HG03575 (cell line): ENCODE measurements around the gene FBLL1.
"Not testable (repeated sequence)": the region's sequence is repeated elsewhere in the genome, so short reads cannot be mapped to it uniquely, and the experiment has no call there.

Source experiments
- ATAC-seq: cut with Tn5 transposase; IDR thresholded peaks from one replicate; pipeline ENCODE4 v1.9.1; 2021; ENCODE audit not compliant: unreplicated experiment, insufficient number of reproducible peaks, low FRiP score; ENCODE audit errors: extremely low read depth

FBLL1 gene

DNA sequence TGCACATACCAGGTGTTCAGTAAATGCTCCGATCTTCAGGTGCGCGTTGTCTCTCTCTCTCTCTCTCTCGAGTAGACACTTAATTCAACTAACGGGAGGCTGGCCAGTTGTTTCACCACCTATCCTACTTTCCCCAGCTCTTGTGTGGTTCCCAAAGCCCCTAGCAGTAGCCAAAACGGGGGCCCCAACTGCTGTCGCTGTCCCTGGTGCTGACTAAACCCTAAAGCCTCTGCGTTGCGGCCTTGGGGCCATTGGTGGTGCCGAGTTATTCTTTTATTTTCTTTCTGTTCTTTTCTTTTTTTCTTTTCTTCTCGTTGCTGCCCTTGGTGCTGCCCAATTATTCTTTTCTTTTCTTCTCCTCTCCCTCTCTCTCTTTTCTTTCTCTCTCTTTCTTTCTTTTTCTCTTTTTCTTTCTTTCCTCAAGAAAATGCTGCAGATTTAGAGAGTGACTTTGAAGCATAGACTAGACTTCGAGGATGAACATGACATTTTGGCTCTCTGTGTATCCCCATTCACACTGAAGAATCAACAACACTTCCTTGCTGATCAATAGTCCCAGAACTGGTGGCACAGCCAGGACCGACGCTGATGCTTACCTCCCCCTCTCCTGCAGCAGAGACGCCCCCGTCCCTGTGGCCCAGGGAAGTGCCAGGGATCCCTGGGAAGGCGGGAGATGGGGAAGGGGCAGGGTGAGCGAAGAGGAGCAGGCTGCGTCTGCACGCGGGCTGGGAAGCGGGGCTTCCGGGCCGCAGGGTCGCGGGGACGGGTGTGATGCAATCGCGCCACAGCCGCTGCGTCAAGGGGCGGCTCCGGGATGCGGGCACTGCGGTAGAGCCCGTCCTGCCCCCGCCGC lies at the start of gene FBLL1:
Gene FBLL1 (plus strand): TSS at position 785 of the 853 bp plus-strand sequence. CDS start 200 bp downstream, outside the sequence.
- ATAC-seq: no peak

DNA sequence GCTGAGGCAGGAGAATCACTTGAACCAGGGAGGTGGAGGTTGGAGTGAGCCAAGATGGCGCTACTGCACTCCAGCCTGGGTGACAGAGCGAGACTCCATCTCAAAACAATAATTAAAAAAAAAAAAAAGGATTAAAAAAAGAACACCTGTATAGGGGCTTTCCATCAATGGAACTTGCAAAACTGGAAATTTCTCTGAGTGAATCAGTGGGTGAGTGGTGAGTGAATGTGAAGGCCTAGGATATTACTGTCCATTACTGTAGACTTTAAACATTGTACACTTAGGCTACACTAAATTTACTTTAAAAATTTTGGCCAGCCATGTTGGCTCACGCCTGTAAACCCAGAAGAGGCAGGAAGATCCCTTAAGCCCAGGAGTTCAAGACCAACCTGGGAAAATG lies 48.5 kb upstream of the FBLL1 start:
- no peak for ATAC-seq

DNA sequence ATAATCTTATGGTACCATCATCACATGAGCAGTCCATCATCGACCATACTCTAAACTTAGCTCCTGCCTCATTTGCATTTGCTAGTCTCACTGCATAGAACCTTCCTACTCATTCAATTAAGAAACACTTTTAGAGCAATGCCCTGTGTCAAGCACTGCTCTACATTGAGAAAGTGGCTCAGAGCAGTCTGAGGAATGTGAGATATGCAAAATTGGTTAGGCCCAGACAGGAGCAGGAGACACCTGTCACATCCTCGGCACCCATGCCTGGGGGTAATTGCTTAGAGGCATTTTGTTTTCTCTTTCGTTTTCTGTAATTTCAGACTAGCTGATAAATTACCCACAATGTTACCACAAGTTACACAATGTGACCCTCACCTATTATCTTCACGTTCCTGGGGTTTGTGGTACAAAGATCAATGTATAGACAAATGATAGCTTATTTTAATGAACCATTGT lies 47.7 kb upstream of the FBLL1 start:
- ATAC-seq: peak; percentile 96

DNA sequence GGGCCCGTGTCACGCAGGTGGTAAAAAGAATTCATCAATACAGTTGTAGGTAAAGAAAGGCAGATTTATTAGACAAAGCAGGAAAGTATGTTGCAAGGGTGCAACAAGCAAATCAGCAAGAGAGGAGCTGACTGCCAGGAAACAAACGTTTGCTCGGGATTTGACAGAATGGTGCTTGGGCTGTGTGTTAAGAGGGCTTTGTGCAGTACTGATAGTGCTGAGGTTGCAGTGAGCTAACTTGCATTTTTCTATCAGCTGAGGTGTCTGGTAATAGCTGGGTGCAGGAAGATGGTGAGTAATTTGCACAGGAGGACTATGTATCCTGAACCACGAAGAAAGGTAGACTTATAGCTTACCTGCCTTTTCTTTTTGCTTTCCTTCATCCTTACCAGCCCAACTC lies 46.7 kb upstream of the FBLL1 start:
- ATAC-seq: no peak

DNA sequence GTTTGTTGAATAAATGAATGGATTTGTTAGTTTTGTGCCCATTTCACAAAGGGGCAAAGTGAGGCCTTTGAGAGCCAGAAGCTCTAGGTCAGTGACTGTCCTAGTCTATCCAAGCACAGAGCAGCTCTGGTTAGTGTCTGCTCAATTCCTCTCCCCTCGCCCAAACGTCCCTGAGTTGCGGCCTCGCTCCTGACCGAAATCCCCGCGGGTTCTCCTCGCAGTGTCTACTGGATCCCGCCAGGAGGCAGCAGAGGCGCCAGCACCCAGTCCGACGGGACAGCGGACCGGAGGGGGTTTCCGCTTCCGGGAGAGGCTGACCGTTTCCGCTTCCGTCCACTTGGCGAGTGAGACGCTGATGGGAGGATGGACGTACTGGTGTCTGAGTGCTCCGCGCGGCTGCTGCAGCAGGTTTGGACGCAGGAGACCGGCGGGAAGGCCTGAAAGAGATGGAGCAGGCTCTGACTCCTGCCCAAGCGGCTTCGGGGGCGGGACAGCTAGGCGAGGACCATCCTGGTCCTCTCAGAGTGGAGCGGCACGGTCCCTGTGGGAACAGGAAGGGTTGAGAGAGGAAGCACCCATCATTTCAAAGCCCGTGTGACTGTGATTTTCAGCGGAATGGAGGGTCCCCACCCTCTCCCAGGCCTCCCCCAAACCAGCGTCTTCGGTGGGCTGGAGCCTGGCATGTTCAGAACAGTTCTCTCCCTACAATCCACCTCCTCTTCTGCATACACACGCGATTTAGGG lies 42.8 kb upstream of the FBLL1 start, which contains the start of gene RARS1:
Gene RARS1 (plus strand): TSS at position 336 of the 744 bp plus-strand sequence. CDS start 28 bp downstream, at position 364.
- peak; percentile 27 for ATAC-seq

DNA sequence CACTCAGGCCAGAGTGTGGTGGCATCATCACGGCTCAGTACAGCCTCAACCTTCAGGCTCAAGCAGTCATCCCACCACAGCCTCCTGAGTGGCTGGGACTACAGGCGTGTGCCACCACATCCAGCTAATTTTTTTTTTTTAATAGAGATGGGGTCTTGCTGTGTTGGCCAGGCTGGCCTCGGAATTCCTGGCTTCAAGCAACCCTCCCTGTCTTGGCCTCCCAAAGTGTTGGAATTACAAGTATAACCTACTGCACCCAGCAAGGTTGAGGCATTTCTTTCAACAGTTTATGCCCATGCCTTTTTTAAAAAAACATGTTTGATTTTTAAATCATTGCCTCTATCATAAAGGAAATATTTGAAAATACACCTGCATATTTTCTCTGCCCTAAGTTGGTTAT lies 40.0 kb upstream of the FBLL1 start:
- ATAC-seq: no peak

DNA sequence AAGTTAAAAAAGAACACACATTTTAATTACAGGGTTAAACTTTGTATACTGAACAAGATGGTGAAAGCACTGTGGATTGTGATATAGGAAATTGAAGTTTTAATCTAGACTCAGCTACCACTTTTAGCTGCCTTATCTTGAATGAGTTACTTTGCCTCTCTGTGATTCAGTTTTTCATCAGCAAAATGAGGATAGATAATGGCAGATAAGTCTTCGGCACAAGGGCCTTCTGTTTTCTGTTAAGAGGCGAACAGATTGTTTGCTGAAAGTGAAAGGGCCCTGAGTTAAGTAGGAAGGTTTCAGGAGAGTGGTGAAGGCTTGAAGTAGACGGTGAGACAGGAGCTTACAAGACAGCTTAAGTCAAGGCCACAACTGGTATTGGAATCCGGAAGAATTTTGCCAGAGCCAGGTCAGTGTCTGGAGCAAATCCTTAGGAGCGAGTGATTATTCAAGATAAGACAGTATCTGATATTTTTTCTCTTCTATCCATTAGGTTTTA lies 35.0 kb upstream of the FBLL1 start:
- ATAC-seq: no peak

DNA sequence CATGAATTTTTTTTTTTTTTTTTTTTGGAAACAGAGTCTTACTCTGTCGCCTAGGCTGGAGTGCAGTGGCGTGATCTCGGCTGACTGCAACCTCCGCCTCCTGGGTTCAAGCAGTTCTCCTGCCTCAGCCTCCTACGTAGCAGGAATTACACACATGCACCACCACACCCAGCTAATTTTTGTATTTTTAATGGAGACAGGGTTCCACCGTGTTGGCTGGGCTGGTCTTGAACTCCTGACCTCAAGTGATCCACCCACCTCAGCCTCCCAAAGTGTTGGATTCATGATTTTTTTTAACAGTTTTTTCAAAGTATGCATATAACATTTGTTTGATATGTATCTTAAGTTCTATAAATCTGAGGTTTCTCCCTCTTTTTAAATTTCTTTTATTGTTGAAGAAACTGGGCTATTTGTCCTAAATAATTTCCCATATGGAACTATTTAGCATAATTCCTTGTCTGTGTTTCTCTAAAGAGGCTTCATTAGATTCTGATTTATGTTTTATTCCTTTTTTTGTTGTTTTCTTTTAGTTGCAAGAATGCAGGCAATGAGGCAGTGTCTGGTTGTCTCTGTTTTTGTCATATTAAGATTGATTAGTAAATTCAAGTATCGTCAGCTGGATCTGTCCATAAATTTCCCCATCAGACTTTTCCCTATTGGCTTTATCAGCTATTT lies 26.4 kb upstream of the FBLL1 start:
- no peak for ATAC-seq

DNA sequence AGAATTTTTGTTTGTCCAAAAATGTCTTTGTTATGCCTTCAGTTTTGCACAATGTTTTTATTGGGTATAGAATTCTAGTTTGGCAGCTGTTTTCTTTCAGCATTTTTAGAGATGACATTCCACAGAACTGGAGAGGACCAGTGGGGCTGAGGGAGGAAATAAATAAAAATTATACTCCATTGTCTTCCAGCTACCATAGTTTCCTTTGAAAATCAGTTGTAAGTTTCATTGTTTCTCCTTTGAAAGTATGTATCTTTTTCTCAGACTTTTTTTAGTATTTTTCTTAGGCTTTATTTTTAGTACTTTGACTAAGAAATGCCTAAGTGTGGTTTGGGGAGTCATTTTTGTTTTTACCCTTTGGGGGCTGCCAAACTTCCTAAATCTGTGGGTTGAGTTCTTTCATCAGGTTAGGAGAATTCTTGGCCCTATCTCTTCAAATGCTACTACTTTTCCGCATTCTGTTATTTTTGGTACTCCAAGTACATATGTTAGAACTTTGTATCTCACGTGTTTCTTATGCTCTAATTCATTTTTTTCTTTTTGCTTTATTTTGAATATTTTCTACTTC lies 15.2 kb upstream of the FBLL1 start:
- no peak for ATAC-seq

DNA sequence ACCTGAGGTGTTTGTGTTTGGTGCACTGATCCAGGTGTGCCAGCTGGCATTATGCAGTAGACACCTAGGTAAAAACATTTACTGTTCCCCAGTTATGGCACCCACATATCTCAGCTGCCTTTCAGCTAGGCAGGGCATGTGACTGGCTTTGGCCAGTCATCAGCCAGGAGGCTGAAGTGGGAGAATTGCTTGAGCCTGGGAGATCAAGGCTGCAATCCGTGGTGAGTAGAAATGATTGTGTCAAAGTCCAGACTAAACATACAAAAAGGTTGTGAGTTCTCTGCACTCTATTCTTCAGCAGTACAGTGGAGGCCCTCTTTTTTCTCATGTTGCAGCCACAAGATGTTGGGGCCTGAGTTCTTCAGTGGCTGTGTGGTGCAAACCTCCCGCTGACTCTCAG lies 3.2 kb upstream of the FBLL1 start:
- no peak for ATAC-seq

DNA sequence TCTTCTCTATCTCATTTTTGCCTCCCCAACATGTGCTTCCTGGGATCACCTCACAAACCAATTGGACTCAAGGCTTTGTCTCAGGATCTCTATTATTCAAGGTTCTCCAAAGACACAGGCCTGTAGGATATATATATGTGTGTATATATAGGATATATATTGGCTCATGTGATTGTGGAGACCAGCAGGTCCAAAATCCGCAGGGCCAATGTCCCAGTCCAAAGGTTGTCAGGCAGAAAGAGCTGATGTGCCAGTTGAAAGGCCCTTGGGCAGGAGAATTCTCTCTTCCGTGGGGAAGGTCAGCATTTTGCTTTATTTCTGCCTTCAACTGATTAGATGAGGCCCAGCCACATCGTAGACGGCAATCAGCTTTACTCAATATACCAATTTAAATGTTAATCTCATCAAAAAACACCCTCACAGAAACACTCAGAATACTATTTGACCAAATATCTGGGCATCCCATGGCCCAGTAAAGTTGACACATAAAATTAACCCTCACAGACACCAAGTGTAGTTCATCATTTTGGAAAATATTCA lies 1.3 kb upstream of the FBLL1 start:
- ATAC-seq: no peak

DNA sequence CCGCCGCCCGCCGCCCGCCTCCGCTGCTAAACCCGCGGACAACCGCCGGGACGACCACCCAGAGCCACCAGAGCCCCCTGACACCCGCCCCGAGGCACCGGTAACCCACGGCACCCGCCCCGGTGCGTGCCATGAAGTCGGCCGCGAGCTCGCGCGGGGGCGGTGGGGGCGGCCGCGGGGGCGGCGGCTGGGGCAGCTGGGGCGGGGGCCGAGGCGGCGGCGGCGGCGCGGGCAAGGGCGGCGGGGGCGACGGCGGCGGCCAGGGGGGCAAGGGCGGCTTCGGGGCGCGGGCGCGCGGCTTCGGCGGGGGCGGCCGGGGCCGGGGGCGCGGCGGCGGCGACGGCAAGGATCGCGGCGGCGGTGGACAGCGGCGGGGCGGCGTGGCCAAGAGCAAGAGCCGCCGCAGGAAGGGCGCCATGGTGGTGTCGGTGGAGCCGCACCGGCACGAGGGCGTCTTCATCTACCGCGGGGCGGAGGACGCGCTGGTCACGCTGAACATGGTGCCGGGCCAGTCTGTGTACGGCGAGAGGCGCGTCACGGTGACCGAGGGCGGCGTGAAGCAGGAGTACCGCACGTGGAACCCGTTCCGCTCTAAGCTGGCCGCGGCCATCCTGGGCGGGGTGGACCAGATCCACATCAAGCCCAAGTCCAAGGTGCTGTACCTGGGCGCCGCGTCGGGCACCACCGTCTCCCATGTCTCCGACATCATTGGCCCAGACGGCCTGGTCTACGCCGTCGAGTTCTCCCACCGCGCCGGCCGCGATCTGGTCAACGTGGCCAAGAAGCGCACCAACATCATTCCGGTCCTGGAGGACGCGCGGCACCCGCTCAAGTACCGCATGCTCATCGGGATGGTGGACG lies 499 bp downstream of the FBLL1 start:
- no peak for ATAC-seq

DNA sequence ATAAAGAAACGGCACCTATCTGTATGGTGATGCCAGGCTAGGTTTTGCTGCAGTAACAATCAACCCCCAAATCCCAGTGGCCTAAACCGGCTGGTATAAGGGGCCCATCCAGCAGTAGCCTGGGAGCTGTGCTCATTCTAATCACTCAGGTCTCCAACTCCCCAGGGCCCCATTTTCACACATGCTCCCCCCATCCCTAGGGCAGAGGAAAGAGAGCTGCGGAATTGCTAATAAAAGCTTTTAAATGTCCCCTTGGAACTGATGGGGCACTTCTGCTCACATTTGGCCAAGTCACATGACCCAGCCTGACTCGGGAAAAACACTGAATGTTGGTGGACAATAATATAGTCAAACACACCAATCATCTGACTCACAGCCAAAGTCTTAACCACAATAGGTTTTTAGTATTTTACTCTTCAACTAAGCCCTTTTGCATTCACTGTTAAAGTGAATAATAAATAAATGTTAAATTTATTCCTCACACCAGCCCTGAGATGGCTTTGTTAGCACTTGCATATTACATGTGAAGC lies 1.6 kb downstream of the FBLL1 start:
- no peak for ATAC-seq

DNA sequence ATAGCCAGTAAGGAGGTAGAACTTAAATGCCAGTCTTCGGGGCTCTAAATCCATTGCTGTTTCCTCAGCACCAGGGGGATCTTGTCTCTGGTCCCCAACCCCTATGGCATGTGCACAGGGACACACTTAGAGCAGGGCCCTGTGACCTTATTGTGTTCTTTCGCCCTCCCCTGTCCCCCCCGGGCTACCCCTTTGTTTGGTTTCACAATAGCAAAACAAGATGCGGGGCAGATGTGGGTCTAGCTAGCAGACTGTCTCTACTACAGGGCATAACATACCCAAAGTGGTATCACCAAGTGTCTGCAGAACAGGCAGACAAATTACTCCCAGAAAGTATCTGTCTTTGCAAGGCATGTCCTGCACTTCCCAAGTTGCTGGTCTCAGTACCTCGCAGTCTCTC lies 2.1 kb downstream of the FBLL1 start:
- ATAC-seq: no peak

DNA sequence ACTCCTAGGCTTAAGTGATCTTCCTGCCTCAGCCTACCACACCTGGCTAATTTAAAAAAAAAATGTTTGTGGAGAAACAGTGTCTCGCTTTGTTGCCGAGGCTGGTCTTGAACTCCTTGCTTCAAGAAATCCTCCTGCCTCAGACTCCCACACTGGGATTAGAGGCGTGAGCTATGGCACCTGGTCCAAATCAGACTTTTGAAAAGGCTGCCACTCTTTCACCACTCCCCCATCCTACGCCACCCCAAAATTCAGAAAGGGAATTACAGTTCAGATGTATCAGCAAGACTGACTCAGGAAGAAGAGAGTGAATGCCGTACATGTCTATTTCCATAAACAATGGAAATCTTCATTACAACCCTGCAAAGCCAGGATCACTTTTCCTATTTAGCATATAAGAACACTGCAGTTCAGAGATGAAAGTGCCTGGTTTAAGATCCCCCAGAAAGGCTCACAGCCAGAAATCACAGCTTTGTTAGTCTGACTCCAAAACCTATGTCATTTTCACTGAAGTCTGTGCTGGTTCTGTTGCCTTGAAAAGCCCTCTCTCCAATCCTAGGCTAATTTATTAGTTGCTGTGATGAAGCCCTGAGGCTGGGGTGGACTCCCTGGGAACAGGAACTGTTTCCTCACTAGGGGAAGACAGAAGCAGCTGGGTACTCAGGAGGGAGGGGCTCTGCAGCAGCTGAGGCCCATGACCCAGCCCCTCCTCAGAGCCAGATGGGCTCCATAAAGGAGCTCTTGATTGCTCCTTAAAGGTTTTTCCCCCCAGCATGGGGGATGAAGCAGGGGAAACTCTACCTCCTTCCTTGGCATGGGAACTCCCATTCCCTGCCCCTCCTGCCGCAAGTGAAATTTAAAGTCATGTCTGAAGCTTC lies 3.1 kb downstream of the FBLL1 start:
- no peak for ATAC-seq

DNA sequence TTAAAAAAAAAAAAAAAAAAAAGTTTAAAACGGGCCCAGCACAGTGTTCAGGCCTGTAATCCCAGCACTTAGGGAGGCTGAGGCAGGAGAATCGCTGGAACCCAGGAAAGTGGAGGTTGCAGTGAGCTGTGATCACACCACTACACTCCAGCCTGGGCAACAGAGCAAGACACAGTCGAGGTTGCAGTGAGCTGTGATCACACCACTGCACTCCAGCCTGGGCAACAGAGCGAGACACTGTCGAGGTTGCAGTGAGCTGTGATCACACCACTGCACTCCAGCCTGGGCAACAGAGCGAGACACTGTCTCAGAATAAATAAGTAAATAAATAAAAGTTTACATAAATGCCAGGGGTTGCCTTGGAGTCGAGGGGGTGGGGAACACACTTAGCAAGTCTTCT lies 5.2 kb downstream of the FBLL1 start:
- not testable (repeated sequence) for ATAC-seq

DNA sequence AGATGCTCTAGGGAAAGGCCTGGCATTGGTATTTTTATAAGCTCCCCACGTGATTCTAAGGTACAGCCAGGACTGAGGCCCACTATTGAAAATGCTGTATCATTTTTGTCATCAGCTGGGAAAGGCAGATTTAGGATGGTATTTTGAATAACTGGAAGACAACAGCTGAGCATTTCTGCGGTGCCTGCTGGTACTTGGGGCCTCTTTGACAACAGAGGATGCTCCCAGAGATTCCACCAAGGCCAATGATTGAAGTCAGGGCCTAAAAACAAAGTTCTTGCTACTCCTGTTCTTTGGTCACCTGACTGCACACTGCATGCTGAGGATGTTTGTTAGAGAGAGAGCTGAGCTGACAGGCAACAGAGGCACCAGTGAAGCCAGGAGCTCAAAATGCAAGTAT lies 8.1 kb downstream of the FBLL1 start:
- ATAC-seq: no peak
